DMS 273 treated with DMSO at 0.1 percent for 48 hours (cell line): ENCODE data around the gene ECSCR.

Source experiments
- DNase-seq: peaks from one replicate; lab custom pipeline; 2025; lab: John Stamatoyannopoulos, UW

The ECSCR gene

DNA sequence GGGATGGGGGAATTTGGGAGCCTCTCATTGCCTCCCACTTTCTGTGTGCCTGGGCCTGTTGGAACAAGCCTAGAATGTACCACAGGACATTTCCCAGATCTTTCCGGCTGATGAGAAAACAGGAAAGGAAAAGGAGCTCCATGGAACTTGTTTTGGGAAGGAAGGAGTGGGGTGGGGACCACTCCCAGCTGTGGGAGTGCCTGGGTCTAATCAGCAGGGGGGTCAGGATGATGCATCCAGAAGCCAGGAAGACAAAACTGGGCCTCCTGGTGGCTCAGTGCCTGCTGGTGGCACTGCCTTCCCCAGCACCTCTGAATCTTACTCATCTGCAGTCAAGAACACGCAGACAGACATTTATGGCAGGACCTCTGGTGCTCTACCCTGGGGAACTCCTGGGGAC, 11.0 kb upstream of the ECSCR start:
- no peak for DNase-seq

DNA sequence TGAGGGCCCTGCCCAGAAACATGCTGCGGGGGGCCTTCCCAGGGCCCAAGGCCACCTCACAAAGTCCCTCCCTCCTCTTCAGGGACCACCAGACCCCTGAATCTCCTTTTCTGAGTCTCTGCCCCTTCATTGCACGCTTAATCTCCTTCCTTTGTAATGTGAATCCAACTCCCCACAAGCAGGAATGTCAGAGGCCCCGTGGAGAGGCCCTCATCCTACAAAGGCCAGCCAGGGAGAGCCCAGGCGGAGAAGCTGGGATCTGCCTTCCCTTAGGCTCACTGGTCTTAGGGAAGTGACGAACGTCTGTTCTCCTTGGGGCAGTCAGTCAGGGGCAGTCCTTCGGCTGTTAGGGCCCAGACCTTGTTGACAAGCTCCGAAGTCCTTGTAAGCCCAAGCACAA, 10.6 kb upstream of the ECSCR start:
- DNase-seq: no peak

DNA sequence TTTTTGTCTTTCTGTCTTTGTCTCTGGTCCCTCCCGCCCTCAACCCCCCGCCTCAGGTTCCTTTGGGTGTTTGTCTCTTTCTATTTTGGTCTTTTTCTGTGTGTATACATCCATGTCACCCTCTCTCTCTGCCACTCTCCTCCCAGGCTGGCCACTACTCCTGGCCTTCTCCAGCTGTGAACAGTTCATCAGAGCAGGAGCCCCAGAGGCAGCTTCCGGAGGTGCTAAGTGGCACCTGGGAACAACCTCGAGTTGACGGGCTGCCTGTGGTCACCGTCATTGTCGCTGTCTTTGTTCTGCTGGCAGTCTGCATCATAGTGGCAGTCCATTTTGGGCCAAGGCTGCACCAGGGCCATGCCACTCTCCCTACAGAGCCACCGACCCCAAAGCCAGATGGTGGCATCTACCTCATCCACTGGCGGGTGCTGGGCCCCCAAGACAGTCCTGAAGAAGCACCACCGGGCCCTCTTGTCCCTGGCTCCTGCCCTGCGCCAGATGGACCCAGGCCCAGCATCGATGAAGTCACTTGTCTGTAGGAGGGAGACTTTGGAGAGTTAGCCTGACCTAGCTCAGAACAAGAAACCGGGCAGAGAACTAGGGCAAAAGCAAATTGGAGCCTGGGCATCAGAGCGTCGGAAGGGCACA, 10.0 kb upstream of the ECSCR start:
- DNase-seq: no peak

DNA sequence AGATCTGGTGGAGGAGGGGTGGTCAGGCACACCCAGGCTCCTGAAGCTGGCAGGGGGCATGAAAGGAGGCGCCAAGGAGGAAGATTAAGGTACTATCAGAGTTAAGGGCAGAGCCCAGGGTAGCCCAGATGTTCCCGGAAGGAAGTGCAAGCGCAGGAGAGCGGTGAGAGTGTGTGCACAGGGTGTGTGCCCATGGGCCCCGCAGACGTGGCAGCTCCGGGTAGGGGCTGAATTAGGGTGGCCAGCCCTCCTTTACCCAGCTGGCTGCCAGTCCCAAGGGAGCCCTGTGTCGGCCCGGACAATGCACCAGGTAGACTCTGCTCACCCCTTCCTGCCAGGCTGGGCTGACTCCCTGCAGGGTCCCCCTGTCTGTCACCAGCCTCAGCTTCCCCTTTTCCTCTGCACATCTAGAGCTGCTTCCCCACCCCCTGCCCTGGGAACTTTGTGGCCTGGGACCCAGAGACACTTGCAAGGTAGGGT, 8.3 kb upstream of the ECSCR start, which contains the start of gene SMIM33:
SMIM33 (plus strand) TSS at position 184 of the 480 bp plus-strand sequence; CDS start at position 302, 118 bp downstream.
- no peak for DNase-seq

DNA sequence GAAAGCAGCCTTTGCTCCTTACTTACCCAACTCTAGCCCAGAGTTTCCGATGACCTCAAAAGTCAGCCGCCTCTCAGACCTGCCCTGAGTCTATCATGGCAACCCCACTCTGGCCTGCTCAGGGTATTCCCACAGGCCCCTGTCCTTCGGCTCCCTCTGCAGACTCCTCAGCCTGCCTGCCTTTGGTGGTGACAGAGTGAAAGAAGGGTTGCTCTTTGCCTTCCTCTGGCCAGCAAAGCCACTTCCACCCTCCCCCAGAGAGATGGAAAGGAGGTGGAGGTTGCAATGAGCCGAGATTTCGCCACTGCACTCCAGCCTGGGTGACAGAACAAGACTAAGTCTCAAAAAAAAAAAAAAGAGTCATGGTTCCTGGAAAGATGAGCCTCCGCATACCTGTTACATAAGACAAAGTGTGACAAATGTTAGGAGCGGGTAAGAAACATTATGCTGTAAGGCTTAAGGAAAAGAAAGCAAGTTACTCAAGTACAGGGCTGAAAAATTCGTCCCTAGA, 5.9 kb upstream of the ECSCR start:
- DNase-seq: no peak

DNA sequence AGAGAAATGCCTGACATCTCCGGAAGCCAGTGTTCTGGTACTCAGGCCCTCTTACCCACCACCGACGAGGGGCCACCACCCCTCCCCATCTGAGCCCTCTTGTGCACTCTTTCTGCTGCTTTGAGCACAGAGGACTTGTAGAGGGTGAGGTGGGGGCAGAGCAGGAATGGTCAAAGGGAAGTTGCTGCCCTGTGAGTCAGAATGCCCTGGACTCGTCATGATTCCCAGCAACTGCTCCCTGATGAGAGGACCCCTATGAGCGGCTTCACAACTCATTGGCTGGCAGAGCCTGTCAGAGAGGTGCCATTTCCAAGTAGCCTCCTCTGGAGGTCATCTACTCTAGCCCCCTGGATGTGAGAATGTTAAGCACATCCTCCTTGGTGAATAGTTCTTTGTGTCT, 845 bp downstream of the ECSCR start:
- no peak for DNase-seq

DNA sequence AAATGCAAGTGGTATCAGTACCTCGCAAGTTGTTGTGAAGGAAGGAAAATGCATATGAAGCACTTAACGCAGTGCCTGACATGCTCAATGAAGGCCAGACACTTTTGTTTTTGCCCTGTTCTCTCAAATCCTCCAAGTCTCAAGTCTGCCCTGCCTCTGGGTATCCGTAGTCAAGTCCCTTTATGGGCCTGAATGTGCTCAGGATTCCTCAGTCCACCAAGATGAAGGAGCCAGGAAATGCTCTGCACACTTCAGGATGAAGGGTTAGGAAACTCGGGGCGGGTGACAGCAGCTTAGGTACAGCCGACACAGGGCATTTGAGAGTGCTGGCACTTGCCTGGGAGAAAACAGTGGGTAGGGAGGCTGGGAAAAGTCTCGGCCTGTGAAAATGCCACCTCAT, 1.4 kb downstream of the ECSCR start:
- no peak for DNase-seq

DNA sequence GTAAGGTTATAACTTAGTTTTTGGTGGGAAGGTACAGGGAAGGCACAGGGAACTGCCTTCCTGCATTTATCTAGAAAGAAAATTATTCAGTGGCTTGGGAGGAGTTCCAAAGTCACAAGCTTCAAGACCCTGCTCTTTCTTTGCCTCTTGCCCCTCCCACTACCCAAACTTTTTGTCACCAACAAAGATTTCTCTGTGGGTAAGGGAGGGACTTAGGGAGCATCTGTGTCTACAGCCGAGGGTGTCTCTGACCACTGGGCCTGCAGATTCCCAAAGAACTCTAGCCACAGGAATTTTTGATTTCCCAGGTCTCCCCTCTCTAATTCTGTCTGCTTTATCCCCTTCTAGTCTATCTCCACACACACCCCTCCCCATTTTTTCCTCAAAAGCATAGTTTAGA, 2.1 kb downstream of the ECSCR start:
- DNase-seq: no peak

DNA sequence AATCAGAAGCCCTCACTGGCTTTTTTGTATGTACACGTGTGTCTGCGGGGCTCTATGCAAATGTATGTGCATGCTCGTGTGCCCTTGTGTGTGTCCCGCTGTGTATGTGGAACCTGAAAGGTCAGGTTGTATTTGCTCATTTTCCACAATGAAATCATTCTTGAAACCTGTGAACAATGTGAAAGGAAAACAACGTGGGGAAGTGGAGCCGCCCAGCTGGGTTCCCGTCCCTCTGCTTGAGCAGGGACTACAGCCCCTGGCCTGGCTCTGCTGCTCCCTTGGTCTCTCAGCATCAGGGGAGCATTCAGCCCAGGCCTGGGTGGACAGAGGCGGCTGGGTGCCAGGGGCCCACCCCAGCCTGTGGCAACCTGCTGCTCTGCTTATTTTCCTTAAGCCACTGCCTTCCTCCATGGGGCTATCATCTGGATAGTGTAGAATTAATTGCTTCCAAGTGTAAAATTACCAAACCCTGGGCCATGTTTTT, 3.0 kb downstream of the ECSCR start:
- no peak for DNase-seq

DNA sequence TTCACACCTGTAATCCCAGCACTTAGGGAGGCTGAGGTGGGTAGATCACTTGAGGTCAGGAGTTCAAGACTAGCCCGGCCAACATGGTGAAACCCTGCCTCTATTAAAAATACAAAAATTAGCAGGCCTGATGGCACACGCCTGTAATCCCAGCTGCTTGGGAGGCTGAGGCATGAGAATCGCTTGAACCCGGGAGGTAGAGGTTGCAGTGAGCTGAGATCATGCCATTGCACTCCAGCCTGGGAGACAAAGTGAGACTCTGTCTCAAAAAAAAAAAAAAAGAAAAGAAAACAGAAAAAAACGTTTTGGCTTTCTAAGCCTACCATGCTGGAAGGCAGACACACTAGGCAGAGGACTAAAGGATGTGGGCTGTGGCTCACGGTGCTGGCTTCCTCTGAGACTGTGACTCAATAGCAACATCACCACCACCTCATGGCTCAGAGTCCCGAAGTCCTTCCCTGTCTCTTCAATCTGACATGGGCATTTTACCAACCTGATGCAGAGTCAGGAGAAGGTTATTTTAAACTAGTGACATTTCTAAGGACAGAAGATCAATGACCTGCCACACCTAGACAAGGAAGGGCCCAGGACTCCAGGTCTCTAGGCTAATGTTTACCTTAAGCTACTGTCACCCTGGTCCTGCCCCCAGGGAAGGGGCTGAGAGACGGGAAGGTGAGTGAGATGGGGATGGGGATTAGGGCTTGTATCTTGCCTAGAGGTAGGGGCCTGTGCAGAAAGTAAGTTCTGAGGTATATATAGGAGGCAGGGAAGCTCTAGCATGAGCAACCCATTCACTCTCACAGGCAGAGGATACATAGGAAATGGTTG, 3.7 kb downstream of the ECSCR start:
- no peak for DNase-seq

DNA sequence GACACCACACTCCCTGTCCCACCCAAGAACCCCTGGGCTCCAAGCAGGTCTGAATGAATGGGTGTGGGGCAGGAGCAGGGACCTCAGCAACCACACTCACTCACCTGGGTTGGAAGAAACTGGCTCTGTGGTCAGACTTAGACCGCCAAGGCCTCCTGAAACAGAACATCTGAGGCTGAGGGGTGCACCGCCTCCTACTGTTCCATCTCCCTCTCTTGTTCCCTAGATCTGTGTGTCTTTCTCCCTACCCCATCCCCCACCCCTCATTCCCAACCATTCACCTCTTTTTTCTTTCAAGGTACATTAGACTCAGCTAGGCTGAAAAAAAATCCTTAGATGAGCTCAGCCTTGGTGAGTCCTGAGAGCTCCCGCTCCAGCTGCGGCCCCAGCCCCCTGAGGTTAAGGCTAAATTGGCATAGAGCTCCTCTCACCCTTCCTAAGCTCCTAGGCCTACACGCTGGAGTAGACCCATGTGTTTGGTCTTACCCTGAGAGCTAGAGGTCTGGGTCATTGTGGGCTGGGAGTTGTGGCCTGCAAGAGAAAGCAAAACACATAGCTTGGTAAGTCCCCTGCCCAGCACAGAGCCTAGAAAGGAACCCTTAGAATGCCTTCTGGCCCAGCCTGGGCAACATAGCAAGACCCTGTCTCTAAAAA, 4.8 kb downstream of the ECSCR start:
- no peak for DNase-seq

DNA sequence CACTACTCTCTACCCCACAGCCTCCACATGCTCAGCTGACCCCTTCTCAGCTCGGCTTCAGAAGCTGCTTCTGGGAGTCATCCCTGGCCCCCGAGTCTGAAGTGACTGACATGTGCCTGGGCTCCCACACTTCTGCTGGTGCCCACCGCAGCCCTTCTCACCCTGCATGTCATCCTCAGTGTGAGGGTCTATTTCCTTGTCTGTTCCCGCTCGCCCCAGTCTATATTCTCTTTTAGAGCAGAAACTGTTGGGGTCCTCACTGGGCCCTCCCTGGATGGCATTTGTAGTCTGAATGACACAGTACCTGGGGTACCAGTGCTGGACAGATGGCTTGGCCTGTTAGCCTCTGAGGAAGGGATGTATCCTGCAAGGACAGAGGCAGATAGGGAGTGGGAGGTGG, 5.3 kb downstream of the ECSCR start:
- no peak for DNase-seq

DNA sequence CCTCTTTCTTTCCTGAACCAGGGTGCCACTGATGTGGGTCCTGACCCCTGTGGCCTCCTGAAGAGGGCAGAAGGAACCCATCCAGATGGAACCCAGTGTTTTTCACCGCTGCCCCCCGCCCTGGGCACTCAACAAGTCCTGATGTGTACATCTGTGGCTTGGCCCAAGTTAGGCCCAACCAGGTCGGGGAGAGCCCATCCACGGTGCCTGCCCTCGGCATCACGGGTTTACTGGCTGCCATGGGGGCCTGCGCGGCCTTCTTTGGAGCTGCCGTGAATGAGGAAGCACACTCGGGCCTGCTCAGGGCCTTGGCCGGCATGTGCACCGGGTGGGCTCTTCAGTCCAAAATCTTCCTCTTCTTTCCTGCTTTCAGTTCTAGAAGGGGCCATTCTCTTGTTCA, 5.8 kb downstream of the ECSCR start:
- no peak for DNase-seq

DNA sequence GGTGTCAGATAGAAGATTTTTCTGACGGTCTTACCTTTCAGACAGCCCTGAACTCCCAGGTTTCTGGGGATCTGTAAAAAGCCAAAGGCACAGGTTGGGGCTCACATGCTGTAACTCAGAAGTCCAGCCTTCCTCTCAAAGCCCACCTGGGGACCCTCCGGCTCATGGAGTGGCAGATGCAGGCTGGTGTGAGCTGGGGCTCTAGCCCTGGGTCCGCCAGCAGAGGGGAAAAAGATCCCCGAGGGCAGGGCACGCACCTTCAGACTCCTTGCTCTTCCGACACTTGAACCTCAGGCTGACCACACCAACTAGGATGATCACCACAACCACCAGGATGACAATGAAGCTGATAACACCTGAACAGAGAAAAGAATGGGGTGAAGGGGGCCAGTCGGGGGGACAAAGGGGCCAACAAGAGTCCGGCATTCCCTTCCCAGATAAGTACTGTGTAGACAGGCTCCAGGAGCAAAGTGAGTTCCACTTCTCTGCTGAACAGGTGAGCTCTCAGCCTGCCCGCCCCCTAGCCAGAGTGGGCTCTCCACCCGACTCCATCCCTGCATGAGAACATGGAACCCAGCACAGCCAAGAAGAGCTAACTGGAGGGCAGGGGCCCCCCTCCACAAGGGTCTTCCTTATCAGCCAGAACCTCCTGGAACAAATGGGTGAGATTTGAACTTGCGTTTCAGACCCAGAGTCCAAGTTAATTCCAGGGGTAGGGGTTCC, 7.8 kb downstream of the ECSCR start:
- no peak for DNase-seq

DNA sequence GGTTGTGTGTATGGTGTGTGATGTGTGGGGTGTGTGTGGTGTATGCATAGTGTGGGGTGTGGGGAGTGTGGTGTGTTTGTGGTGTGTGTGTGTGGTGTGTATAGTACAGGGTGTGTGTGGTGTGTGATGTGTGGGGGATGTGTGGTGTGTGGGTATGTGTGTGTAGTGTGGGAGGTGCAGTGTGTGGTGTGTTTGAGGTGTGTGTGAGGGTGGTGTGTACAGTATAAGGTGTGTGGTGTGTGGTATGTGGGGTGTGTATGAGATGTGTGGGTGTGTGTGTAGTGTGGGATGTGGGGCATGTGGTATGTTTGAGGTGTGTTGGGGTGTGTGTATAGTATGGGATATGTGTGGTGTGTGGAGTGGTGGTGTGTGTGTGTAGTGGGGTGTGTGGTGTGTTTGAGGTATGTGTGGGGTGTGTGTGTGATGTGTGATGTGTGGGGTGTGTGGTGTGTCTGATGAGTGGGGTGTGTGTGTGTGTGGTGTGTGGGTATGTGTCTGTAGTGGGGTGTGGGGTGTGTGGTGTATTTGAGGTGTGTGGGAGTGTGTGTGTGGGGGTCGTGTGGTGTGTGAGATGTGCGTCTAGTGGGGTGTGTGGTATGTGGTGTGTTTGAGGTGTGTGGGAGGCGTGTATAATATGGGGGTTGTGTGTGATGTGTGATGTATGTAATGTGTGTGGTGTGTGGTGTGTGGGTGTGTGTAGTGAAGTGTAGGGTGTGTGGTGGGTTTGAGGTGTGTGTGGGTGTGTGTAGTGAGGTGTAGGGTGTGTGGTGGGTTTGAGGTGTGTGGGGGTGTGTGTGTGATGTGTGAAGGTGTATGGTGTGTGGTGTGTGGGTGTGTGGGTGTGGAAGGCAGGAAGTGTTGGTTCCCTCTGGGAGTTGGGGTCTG, 8.6 kb downstream of the ECSCR start:
- DNase-seq: no peak

DNA sequence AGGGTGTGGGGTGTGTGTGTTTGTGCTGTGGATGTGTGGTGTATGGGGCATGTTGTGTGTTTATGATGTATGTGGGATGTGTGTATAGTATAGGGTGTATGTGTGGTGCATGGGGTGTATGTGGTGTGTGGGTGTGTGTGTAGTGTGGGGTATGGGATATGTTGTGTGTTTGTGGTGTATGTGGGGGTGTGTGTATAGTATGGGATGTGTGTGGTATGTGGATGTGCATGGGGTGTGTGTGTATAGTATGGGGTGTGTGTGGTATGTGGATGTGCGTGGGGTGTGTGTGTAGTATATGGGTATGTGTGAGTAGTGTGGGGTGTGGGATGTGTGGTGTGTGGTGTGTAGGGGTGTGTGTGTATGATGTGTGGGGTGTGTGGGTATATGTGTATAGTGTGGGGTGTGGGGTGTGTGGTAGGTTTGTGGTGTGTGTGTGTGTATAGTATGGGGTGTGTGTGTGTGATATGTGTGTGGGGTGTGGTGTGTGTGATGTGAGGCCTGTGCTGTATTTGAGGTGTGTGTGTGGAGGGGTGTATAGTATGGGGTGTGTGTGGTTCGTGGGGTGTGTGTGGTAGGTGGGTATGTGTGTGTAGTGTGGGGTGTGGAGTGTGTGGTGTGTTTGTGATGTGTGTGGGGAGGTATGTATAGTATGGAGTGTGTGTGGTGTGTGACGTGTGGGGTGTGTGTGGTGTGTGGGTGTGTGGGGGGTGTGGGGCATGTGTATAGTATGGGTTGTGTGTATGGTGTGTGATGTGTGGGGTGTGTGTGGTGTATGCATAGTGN, 10.5 kb downstream of the ECSCR start:
- DNase-seq: no peak

DNA sequence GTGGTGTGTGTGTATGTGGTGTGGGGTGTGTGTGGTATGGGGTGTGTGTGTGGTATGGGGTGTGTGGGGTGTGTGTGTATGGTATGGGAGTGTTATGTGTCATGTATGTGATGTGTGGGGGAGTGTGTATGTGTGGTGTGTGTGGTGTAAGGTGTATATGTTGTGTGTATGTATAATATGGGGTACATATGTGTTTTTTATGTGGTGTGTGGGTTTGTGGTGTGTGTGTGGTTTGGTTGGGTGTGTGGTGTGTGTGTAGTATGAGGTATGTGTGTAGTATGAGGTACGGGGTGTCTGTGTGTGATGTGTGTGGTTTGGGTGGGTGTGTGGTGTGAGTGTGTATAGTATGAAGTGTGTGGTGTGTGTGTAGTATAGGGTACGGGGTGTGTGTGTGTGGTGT, 11.4 kb downstream of the ECSCR start:
- DNase-seq: no peak

DNA sequence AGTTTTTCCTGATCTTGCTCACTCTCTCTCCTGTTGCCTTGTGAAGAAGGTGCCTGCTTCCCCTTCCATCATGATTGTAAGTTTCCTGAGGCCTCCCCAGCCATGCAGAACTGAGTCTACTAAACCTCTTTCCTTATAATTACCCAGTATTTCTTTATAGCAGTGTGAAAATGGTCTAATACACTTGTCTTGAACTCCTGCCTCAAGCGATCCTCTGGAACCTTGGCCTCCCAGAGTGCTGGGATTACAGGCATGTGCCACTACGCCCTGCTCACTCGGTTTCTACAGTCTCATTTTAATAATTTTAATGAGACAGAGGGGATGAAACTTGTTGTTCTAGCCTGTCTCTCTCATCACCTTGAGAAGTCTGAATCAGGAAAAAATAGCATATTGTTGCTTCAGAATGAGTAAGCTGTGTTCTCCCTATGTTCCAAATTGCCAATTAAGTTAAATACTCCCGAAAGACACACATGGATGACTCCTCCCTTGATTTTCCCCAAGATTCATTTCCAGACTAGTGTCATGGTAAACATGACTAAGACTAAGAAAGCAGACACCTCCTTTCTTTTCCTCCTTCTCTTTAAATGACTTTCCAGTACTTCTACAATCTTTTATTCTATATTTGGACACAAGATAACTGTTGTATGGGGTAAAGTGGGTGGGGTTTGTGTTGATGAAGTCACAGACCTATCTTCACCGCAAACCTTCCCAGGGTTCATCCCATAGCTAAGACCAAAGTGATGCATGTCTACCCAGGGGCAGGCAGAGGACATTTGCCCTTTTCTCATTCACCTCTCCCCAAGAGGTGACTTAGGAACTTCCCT, 15.4 kb downstream of the ECSCR start:
- no peak for DNase-seq
